Measurements from ENCODE around the gene KIFC3. TPM values are rescaled to one million over a fixed set of nuclear protein-coding genes. Genes with fewer than 3 reads are reported as not detected.

The KIFC3 gene
- total and polyA plus RNA-seq, 8 donors = 41.4 to 96.8 (median 60.0) TPM

- no peaks in the 10 kb centered on the region for H3K36me3 ChIP-seq
- ATAC-seq (no peak), DNase-seq (no peak)
- H3K27me3 ChIP-seq = no peaks in the 10 kb centered on the region
- no peak overlapping the region for H3K27ac ChIP-seq
- H3K4me1 ChIP-seq = no peaks in the 10 kb centered on the region
- intact Hi-C loops (cut with DNase I) = loop anchor here in 1 of 2 donors (10.0 kb wide), 1 partner anchor 151 kb away; no protein-coding TSS in a partner anchor
- TF ChIP-seq CTCF (IDR thresholded peaks at IDR 0.05) = no peak
- H3K9me3 ChIP-seq = no peaks in the 10 kb centered on the region
- H3K4me3 ChIP-seq = no peak overlapping the region
Observed at GRCh38 chr16:57725554-57725953, 76.7 kb downstream of the KIFC3 start.

- Histone ChIP-seq H3K27ac (no peak overlapping the region), H3K4me1 (no peaks in the 10 kb centered on the region), H3K36me3 (no peaks in the 10 kb centered on the region), H3K4me3 (no peak overlapping the region), H3K9me3 (no peaks in the 10 kb centered on the region), H3K27me3 (no peaks in the 10 kb centered on the region)
- intact Hi-C loops (cut with DNase I) = loop anchor here in 1 of 2 donors (10.0 kb wide), 1 partner anchor 150 kb away; no protein-coding TSS in a partner anchor
- ATAC-seq = no peak
- TF ChIP-seq CTCF (IDR thresholded peaks at IDR 0.05) = no peak
- no peak for DNase-seq
Observed at GRCh38 chr16:57725151-57725550, 77.1 kb downstream of the KIFC3 start.

GRCh38 chr16:57724531-57724930, 77.8 kb downstream of the KIFC3 start:
- DNase-seq = peak in 1 of 4 donors; percentile 54
- H3K4me1 ChIP-seq = no peaks in the 10 kb centered on the region
- no peaks in the 10 kb centered on the region for H3K27me3 ChIP-seq
- ATAC-seq = no peak
- intact Hi-C loops (cut with DNase I) = loop anchor here in 1 of 2 donors (10.0 kb wide), 1 partner anchor 150 kb away; no protein-coding TSS in a partner anchor
- H3K36me3 ChIP-seq = no peaks in the 10 kb centered on the region
- no peak overlapping the region for H3K27ac ChIP-seq
- TF ChIP-seq CTCF (IDR thresholded peaks at IDR 0.05) = no peak
- H3K9me3 ChIP-seq = no peaks in the 10 kb centered on the region
- no peak overlapping the region for H3K4me3 ChIP-seq

GRCh38 chr16:57723170-57723569, 79.1 kb downstream of the KIFC3 start:
- no peak overlapping the region for H3K27ac ChIP-seq
- no peaks in the 10 kb centered on the region for H3K4me1 ChIP-seq
- no peak overlapping the region for H3K4me3 ChIP-seq
- intact Hi-C loops (cut with DNase I) = loop anchor here in 1 of 2 donors (10.0 kb wide), 1 partner anchor 148 kb away; no protein-coding TSS in a partner anchor
- no peaks in the 10 kb centered on the region for H3K9me3 ChIP-seq
- no peak for TF ChIP-seq CTCF (IDR thresholded peaks at IDR 0.05)
- no peak for ATAC-seq
- no peaks in the 10 kb centered on the region for H3K36me3 ChIP-seq
- no peaks in the 10 kb centered on the region for H3K27me3 ChIP-seq
- DNase-seq = peak in 1 of 4 donors; percentile 37

GRCh38 chr16:57722651-57723050, 79.6 kb downstream of the KIFC3 start:
- no peak for TF ChIP-seq CTCF (IDR thresholded peaks at IDR 0.05)
- H3K27me3 ChIP-seq = no peaks in the 10 kb centered on the region
- H3K4me1 ChIP-seq = no peaks in the 10 kb centered on the region
- peak in 1 of 4 donors; percentile 27 for DNase-seq
- intact Hi-C loops (cut with DNase I) = loop anchor here in 1 of 2 donors (10.0 kb wide), 1 partner anchor 148 kb away; no protein-coding TSS in a partner anchor
- H3K4me3 ChIP-seq = no peak overlapping the region
- H3K27ac ChIP-seq = no peak overlapping the region
- no peaks in the 10 kb centered on the region for H3K9me3 ChIP-seq
- no peak for ATAC-seq
- H3K36me3 ChIP-seq = no peaks in the 10 kb centered on the region

All from left lung (tissue), 10 donors.